Neuronal stem cell (in vitro differentiated cells): ENCODE results near the gene THSD4.

Experiments used
- DNase-seq: peaks from one replicate; pipeline ENCODE4 v3.0.0-alpha.2; 2013; ENCODE audit warnings: low spot score
- H2AFZ ChIP-seq: one replicate; pipeline ENCODE4 v1.6.1; 2013; ENCODE audit warnings: mild to moderate bottlenecking, low read length, inconsistent platforms
- H2AK5ac ChIP-seq: 2 replicates; pipeline ENCODE4 v1.6.1; 2013; ENCODE audit warnings: low read depth, mild to moderate bottlenecking, inconsistent platforms, low read length, moderate library complexity, mixed read lengths
- H2BK120ac ChIP-seq: 2 replicates; pipeline ENCODE4 v1.6.1; 2013; ENCODE audit warnings: low read depth, mild to moderate bottlenecking, inconsistent platforms, low read length, moderate library complexity, mixed read lengths
- H2BK12ac ChIP-seq: one replicate; pipeline ENCODE4 v1.6.1; 2013; ENCODE audit warnings: low read length, inconsistent platforms
- H2BK15ac ChIP-seq: 2 replicates; pipeline ENCODE4 v1.6.1; 2013; ENCODE audit warnings: mild to moderate bottlenecking, low read length, inconsistent platforms, mixed read lengths
- H2BK5ac ChIP-seq: one replicate; pipeline ENCODE4 v1.6.1; 2013; ENCODE audit warnings: inconsistent platforms, mild to moderate bottlenecking, low read length, moderate library complexity
- H3K14ac ChIP-seq: one replicate; pipeline ENCODE4 v1.6.1; 2013; ENCODE audit warnings: low read length, inconsistent platforms
- H3K18ac ChIP-seq: 2 replicates; pipeline ENCODE4 v1.6.1; 2013; ENCODE audit warnings: low read length, inconsistent platforms
- H3K23ac ChIP-seq: 2 replicates; pipeline ENCODE4 v1.6.1; 2013; ENCODE audit warnings: low read depth, mild to moderate bottlenecking, mixed read lengths, low read length, inconsistent platforms; ENCODE audit not compliant: poor library complexity
- H3K27ac ChIP-seq: replicated peaks from 3 replicates; pipeline ENCODE4 v1.5.1; 2013; ENCODE audit warnings: low read length, inconsistent platforms
- H3K27me3 ChIP-seq, 3 experiments: 2 replicates each; pipeline ENCODE4 v1.6.1; 2013; ENCODE audit warnings: low read length in 3 of 3, mild to moderate bottlenecking in 2 of 3, inconsistent platforms in 1 of 3, low read depth in 1 of 3, mixed read lengths in 1 of 3, moderate library complexity in 1 of 3; ENCODE audit not compliant: control insufficient read depth in 3 of 3, insufficient read depth in 3 of 3
- H3K36me3 ChIP-seq, 2 donors: replicated peaks in 1 of 2; 2 replicates each; pipeline ENCODE4 v1.6.1; 2013; ENCODE audit warnings: low read length in 2 of 2; ENCODE audit not compliant: control insufficient read depth in 2 of 2, insufficient read depth in 2 of 2
- H3K4ac ChIP-seq: 2 replicates; pipeline ENCODE4 v1.6.1; 2013; ENCODE audit warnings: inconsistent platforms, mild to moderate bottlenecking, low read length, moderate library complexity
- H3K4me1 ChIP-seq, 2 donors: 1 replicate in 1 of 2; 2 replicates in 1 of 2; pipeline ENCODE4 v1.6.1; 2013; ENCODE audit warnings: low read length in 2 of 2, low read depth in 1 of 2; ENCODE audit not compliant: control insufficient read depth in 2 of 2, insufficient read depth in 1 of 2
- H3K4me2 ChIP-seq: one replicate; pipeline ENCODE4 v1.6.1; 2013; ENCODE audit warnings: mild to moderate bottlenecking, low read length, inconsistent platforms; ENCODE audit not compliant: insufficient read depth, poor library complexity, severe bottlenecking
- H3K4me3 ChIP-seq, 2 donors: 2 replicates each; pipeline ENCODE4 v1.5.1; 2013; ENCODE audit warnings: low read length in 2 of 2, mild to moderate bottlenecking in 2 of 2, inconsistent platforms in 1 of 2, moderate library complexity in 1 of 2
- H3K79me1 ChIP-seq: one replicate; pipeline ENCODE4 v1.6.1; 2013; ENCODE audit warnings: low read depth, mild to moderate bottlenecking, inconsistent platforms, low read length, moderate library complexity
- H3K9ac ChIP-seq: one replicate; pipeline ENCODE4 v1.6.1; 2013; ENCODE audit warnings: mild to moderate bottlenecking, low read depth, low read length, inconsistent platforms; ENCODE audit not compliant: poor library complexity
- H3K9me3 ChIP-seq, 2 donors: replicated peaks in 1 of 2; 2 replicates each; pipeline versions ENCODE3 to v1.6.1; 2013; ENCODE audit warnings: low read length in 2 of 2, mild to moderate bottlenecking in 2 of 2, inconsistent platforms in 1 of 2, low read depth in 1 of 2, mixed read lengths in 1 of 2, moderate library complexity in 1 of 2; ENCODE audit not compliant: control insufficient read depth in 2 of 2, insufficient read depth in 1 of 2
- H4K8ac ChIP-seq: one replicate; pipeline ENCODE4 v1.6.1; 2013; ENCODE audit warnings: low read depth, mild to moderate bottlenecking, inconsistent platforms, low read length, moderate library complexity
- H4K91ac ChIP-seq: one replicate; pipeline ENCODE4 v1.6.1; 2013; ENCODE audit warnings: low read length, low read depth, mild to moderate bottlenecking, inconsistent platforms; ENCODE audit not compliant: poor library complexity
- WGBS, 2 donors: extraction: QIAGEN DNeasy Blood & Tissue Kit; methylation state at CpG; one replicate each; pipeline ENCODE4 v1.1.7; 2013; ENCODE audit warnings: missing lambda C conversion rate in 2 of 2, mixed read lengths in 1 of 2; ENCODE audit not compliant: insufficient read length in 2 of 2, insufficient replicate concordance in 1 of 2; ENCODE audit errors: extremely low coverage in 2 of 2; 5-methylcytosine and 5-hydroxymethylcytosine counted together

The THSD4 gene

GRCh38 chr15:71392861-71393283 is 277.6 kb downstream of the THSD4 start:
- Histone ChIP-seq H3K4me3 (no peak overlapping the region), H2BK5ac (no peak overlapping the region)

GRCh38 chr15:71393383-71393782 is 278.1 kb downstream of the THSD4 start:
- no peak overlapping the region for H2BK5ac ChIP-seq
- no peak overlapping the region for H3K23ac ChIP-seq
- no peak overlapping the region for H3K4ac ChIP-seq
- H3K4me2 ChIP-seq: no peak overlapping the region
- no peak overlapping the region for H2BK12ac ChIP-seq
- H3K27me3 ChIP-seq: no peaks in the 10 kb centered on the region
- WGBS, 2 donors: no CpG with 5 or more reads among the region's 3 CpGs
- no peak for DNase-seq
- no peak overlapping the region for H4K8ac ChIP-seq
- no peaks in the 10 kb centered on the region for H3K79me1 ChIP-seq
- no peaks in the 10 kb centered on the region for H3K9me3 ChIP-seq
- no peak overlapping the region for H2BK120ac ChIP-seq
- H3K18ac ChIP-seq: no peak overlapping the region
- H2AK5ac ChIP-seq: no peak overlapping the region
- H3K14ac ChIP-seq: no peak overlapping the region
- H3K4me3 ChIP-seq: no peak overlapping the region
- H3K36me3 ChIP-seq: no peaks in the 10 kb centered on the region
- no peak overlapping the region for H2BK15ac ChIP-seq
- no peak overlapping the region for H2AFZ ChIP-seq
- peak overlapping the region; percentile 53 for H3K27ac ChIP-seq
- H3K9ac ChIP-seq: no peak overlapping the region
- peaks cover 2 to 9% of the 10 kb centered on the region in 2 donors for H3K4me1 ChIP-seq
- H4K91ac ChIP-seq: no peak overlapping the region

More at GRCh38 chr15:71392861-71393283, 277.6 kb downstream of the THSD4 start:
- H3K4ac ChIP-seq: no peak overlapping the region
- H2BK120ac ChIP-seq: no peak overlapping the region
- no peak overlapping the region for H3K18ac ChIP-seq
- peaks cover 2 to 9% of the 10 kb centered on the region in 2 donors for H3K4me1 ChIP-seq
- peak overlapping the region; percentile 34 for H2AFZ ChIP-seq
- no peak overlapping the region for H3K14ac ChIP-seq
- H3K79me1 ChIP-seq: no peaks in the 10 kb centered on the region
- no peaks in the 10 kb centered on the region for H3K36me3 ChIP-seq
- H3K9me3 ChIP-seq: no peaks in the 10 kb centered on the region
- H4K91ac ChIP-seq: no peak overlapping the region
- no peak overlapping the region for H2BK12ac ChIP-seq
- peak; percentile 48 for DNase-seq
- H2BK15ac ChIP-seq: no peak overlapping the region
- H3K23ac ChIP-seq: no peak overlapping the region
- no peak overlapping the region for H2AK5ac ChIP-seq
- no CpG with 5 or more reads among the region's 11 CpGs for WGBS, 2 donors
- H3K27ac ChIP-seq: no peak overlapping the region
- no peak overlapping the region for H4K8ac ChIP-seq
- no peak overlapping the region for H3K9ac ChIP-seq
- H3K27me3 ChIP-seq: peaks cover 0 to 4% (median 0%) of the 10 kb centered on the region in 3 experiments
- peak overlapping the region; percentile 15 for H3K4me2 ChIP-seq

- H4K91ac ChIP-seq: no peak overlapping the region
- no peak overlapping the region for H4K8ac ChIP-seq
- H3K4me1 ChIP-seq: peaks cover 2 to 9% of the 10 kb centered on the region in 2 donors
- no peak overlapping the region for H3K27ac ChIP-seq
- DNase-seq: no peak
- H2AK5ac ChIP-seq: no peak overlapping the region
- no peak overlapping the region for H3K9ac ChIP-seq
- no peaks in the 10 kb centered on the region for H3K27me3 ChIP-seq
- no peak overlapping the region for H2BK15ac ChIP-seq
- H3K18ac ChIP-seq: no peak overlapping the region
- no peak overlapping the region for H3K4me3 ChIP-seq
- no peak overlapping the region for H3K4ac ChIP-seq
- H3K23ac ChIP-seq: no peak overlapping the region
- no peak overlapping the region for H2BK5ac ChIP-seq
- no peaks in the 10 kb centered on the region for H3K9me3 ChIP-seq
- no CpG with 5 or more reads among the region's 8 CpGs for WGBS, 2 donors
- no peak overlapping the region for H2AFZ ChIP-seq
- no peak overlapping the region for H3K4me2 ChIP-seq
- H3K36me3 ChIP-seq: no peaks in the 10 kb centered on the region
- no peak overlapping the region for H2BK12ac ChIP-seq
- H2BK120ac ChIP-seq: no peak overlapping the region
- no peak overlapping the region for H3K14ac ChIP-seq
- no peaks in the 10 kb centered on the region for H3K79me1 ChIP-seq
These were observed 281.4 kb downstream of the THSD4 start for GRCh38 chr15:71396536-71397125.

GRCh38 chr15:71397377-71397776 is 282.1 kb downstream of the THSD4 start:
- H3K79me1 ChIP-seq: no peaks in the 10 kb centered on the region
- no peak for DNase-seq
- WGBS, 2 donors: no CpG with 5 or more reads among the region's 2 CpGs
- no peak overlapping the region for H2AK5ac ChIP-seq
- H3K23ac ChIP-seq: no peak overlapping the region
- H3K18ac ChIP-seq: no peak overlapping the region
- H2AFZ ChIP-seq: no peak overlapping the region
- H3K9ac ChIP-seq: no peak overlapping the region
- no peak overlapping the region for H3K4me3 ChIP-seq
- H4K8ac ChIP-seq: no peak overlapping the region
- no peak overlapping the region for H3K27ac ChIP-seq
- no peak overlapping the region for H2BK12ac ChIP-seq
- H3K36me3 ChIP-seq: no peaks in the 10 kb centered on the region
- H3K4ac ChIP-seq: no peak overlapping the region
- H3K4me2 ChIP-seq: no peak overlapping the region
- H4K91ac ChIP-seq: no peak overlapping the region
- no peaks in the 10 kb centered on the region for H3K27me3 ChIP-seq
- no peak overlapping the region for H2BK5ac ChIP-seq
- no peak overlapping the region for H3K14ac ChIP-seq
- H3K4me1 ChIP-seq: peaks cover 2 to 8% of the 10 kb centered on the region in 2 donors
- H2BK120ac ChIP-seq: no peak overlapping the region
- H3K9me3 ChIP-seq: no peaks in the 10 kb centered on the region
- no peak overlapping the region for H2BK15ac ChIP-seq
